IMR-90 (cell line): ENCODE measurements around the gene MS4A2. TPM values are rescaled to one million over a fixed set of nuclear protein-coding genes. Genes with fewer than 3 reads are reported as not detected.

Experiments used
- ATAC-seq: fragments of 200-7000 bp; cut with Tn5 transposase; 2 replicates; pipeline ENCODE4 v1.9.1; 2020; ENCODE audit warnings: low read depth, mild to moderate bottlenecking, moderate library complexity
- BruUV-seq: library from RNA; stranded (reverse); fragments of 400-500 nt; replicated peaks from 2 replicates; lab custom pipeline; 2021; lab: Mats Ljungman, UMichigan
- CTCF ChIA-PET: fragments of 300-600 bp; formaldehyde crosslinking; extraction: SDS; loops from one replicate; lab custom pipeline; 2021; ENCODE audit warnings: antibody characterized with exemption; lab: Yijun Ruan, JAX
- POLR2A ChIA-PET: fragments of 300-600 bp; sonication (Branson Sonifier 250); formaldehyde crosslinking; loops from one replicate; lab custom pipeline; 2022; ENCODE audit warnings: antibody characterized with exemption; ENCODE audit not compliant: unreplicated experiment; lab: Charles Lee
- DNase-seq: peaks from one replicate; pipeline ENCODE4 v3.0.0; 2013
- H2AFZ ChIP-seq: replicated peaks from 2 replicates; pipeline ENCODE3; 2013; ENCODE audit warnings: low read length, mild to moderate bottlenecking; ENCODE audit not compliant: poor library complexity
- H2AK5ac ChIP-seq: 2 replicates; pipeline ENCODE4 v1.6.1; 2013; ENCODE audit warnings: low read depth, low read length, inconsistent platforms
- H2AK9ac ChIP-seq: replicated peaks from 2 replicates; pipeline ENCODE3; 2013; ENCODE audit warnings: mild to moderate bottlenecking, low read depth, low read length, moderate library complexity; ENCODE audit not compliant: poor library complexity
- H2BK120ac ChIP-seq: 2 replicates; pipeline ENCODE4 v1.6.1; 2013; ENCODE audit warnings: low read depth, low read length, inconsistent platforms
- H2BK15ac ChIP-seq: 3 replicates; pipeline ENCODE4 v1.6.1; 2013; ENCODE audit warnings: low read depth, low read length, inconsistent platforms
- H2BK20ac ChIP-seq: 2 replicates; pipeline ENCODE4 v1.6.1; 2013; ENCODE audit warnings: low read depth, mild to moderate bottlenecking, inconsistent platforms, low read length, moderate library complexity
- H2BK5ac ChIP-seq: 2 replicates; pipeline ENCODE4 v1.6.1; 2013; ENCODE audit warnings: mild to moderate bottlenecking, low read depth, low read length, inconsistent platforms; ENCODE audit not compliant: poor library complexity, severe bottlenecking
- H3K14ac ChIP-seq: replicated peaks from 2 replicates; pipeline ENCODE4 v1.6.1; 2013; ENCODE audit warnings: low read depth, low read length, inconsistent platforms
- H3K18ac ChIP-seq: 2 replicates; pipeline ENCODE4 v1.6.1; 2013; ENCODE audit warnings: low read depth, low read length, control low read depth
- H3K23ac ChIP-seq: 2 replicates; pipeline ENCODE4 v1.6.1; 2013; ENCODE audit warnings: low read depth, low read length, inconsistent platforms
- H3K27ac ChIP-seq: 2 replicates; pipeline ENCODE4 v1.5.1; 2013; ENCODE audit warnings: mild to moderate bottlenecking, control low read depth, low read length; ENCODE audit not compliant: insufficient read depth
- H3K27me3 ChIP-seq: 2 replicates; pipeline ENCODE4 v1.6.1; 2013; ENCODE audit warnings: low read length; ENCODE audit not compliant: control insufficient read depth, insufficient read depth
- H3K36me3 ChIP-seq: 2 replicates; pipeline ENCODE4 v1.6.1; 2013; ENCODE audit warnings: low read length, mixed read lengths; ENCODE audit not compliant: control insufficient read depth, insufficient read depth
- H3K4ac ChIP-seq: 2 replicates; pipeline ENCODE4 v1.6.1; 2013; ENCODE audit warnings: low read depth, low read length, inconsistent platforms
- H3K4me1 ChIP-seq: 2 replicates; pipeline ENCODE4 v1.6.1; 2013; ENCODE audit warnings: low read length, mixed read lengths; ENCODE audit not compliant: control insufficient read depth, insufficient read depth
- H3K4me2 ChIP-seq: 2 replicates; pipeline ENCODE4 v1.6.1; 2013; ENCODE audit warnings: low read depth, mild to moderate bottlenecking, control low read depth, low read length, moderate library complexity
- H3K4me3 ChIP-seq: 2 replicates; pipeline ENCODE4 v1.5.1; 2013; ENCODE audit warnings: low read depth, mild to moderate bottlenecking, control low read depth, low read length, moderate library complexity; ENCODE audit not compliant: insufficient read depth
- H3K56ac ChIP-seq: 2 replicates; pipeline ENCODE4 v1.6.1; 2013; ENCODE audit warnings: low read length, inconsistent platforms; ENCODE audit not compliant: insufficient read depth; ENCODE audit errors: extremely low read depth
- H3K79me1 ChIP-seq, 2 experiments: 2 replicates each; pipeline ENCODE4 v1.6.1; 2013; ENCODE audit warnings: low read length in 2 of 2, inconsistent platforms in 1 of 2, low read depth in 1 of 2
- H3K9ac ChIP-seq: 2 replicates; pipeline ENCODE4 v1.6.1; 2013; ENCODE audit warnings: low read depth, low read length, control low read depth
- H3K9me1 ChIP-seq: 2 replicates; pipeline ENCODE4 v1.6.1; 2013; ENCODE audit warnings: low read length, inconsistent platforms; ENCODE audit not compliant: insufficient read depth
- H3K9me3 ChIP-seq: 2 replicates; pipeline ENCODE4 v1.6.1; 2013; ENCODE audit warnings: low read length; ENCODE audit not compliant: control insufficient read depth, insufficient read depth
- H4K20me1 ChIP-seq: 2 replicates; pipeline ENCODE4 v1.6.1; 2013; ENCODE audit warnings: low read length, inconsistent platforms; ENCODE audit not compliant: insufficient read depth
- H4K5ac ChIP-seq: 2 replicates; pipeline ENCODE4 v1.6.1; 2013; ENCODE audit warnings: mild to moderate bottlenecking, low read depth, low read length, control low read depth
- H4K8ac ChIP-seq, 2 experiments: 2 replicates each; pipeline ENCODE4 v1.6.1; 2013; ENCODE audit warnings: low read depth in 2 of 2, low read length in 2 of 2, control low read depth in 1 of 2, inconsistent platforms in 1 of 2
- H4K91ac ChIP-seq: 2 replicates; pipeline ENCODE4 v1.6.1; 2013; ENCODE audit warnings: low read depth, low read length, inconsistent platforms; ENCODE audit not compliant: insufficient read depth
- BHLHE40 ChIP-seq: fragments of 150-350 bp; IDR thresholded peaks from 2 replicates; pipeline ENCODE4 v1.6.1; 2016; ENCODE audit warnings: mild to moderate bottlenecking, low read depth, low read length
- CHD1 ChIP-seq: IDR thresholded peaks from 2 replicates; pipeline ENCODE4 v1.6.1; 2012; ENCODE audit warnings: low read depth, low read length, improper control_type of control experiment
- ELK1 ChIP-seq: fragments of 150-350 bp; IDR thresholded peaks from 2 replicates; pipeline ENCODE4 v1.6.1; 2016; ENCODE audit warnings: low read depth, mild to moderate bottlenecking, low read length, moderate library complexity, borderline replicate concordance
- FOS ChIP-seq: fragments of 150-350 bp; IDR thresholded peaks from 2 replicates; pipeline ENCODE4 v1.6.1; 2016; ENCODE audit warnings: low read depth, low read length
- MAFK ChIP-seq: IDR thresholded peaks from 2 replicates; pipeline ENCODE4 v1.6.1; 2012; ENCODE audit warnings: low read depth, low read length, improper control_type of control experiment
- MAZ ChIP-seq: IDR thresholded peaks from 2 replicates; pipeline ENCODE4 v1.6.1; 2012; ENCODE audit warnings: low read depth, mild to moderate bottlenecking, low read length, improper control_type of control experiment, moderate library complexity, borderline replicate concordance
- NFE2L2 ChIP-seq: fragments of 150-350 bp; IDR thresholded peaks from 2 replicates; pipeline ENCODE4 v1.6.1; 2016; ENCODE audit warnings: low read depth, mild to moderate bottlenecking, low read length
- RAD21 ChIP-seq: IDR thresholded peaks from 2 replicates; pipeline ENCODE4 v1.6.1; 2012; ENCODE audit warnings: low read length, improper control_type of control experiment
- RCOR1 ChIP-seq: IDR thresholded peaks from 2 replicates; pipeline ENCODE4 v1.6.1; 2012; ENCODE audit warnings: mild to moderate bottlenecking, low read length, improper control_type of control experiment; ENCODE audit not compliant: insufficient replicate concordance
- RFX5 ChIP-seq: IDR thresholded peaks from 2 replicates; pipeline ENCODE4 v1.8.0; 2012; ENCODE audit warnings: low read depth, mild to moderate bottlenecking, low read length, moderate library complexity
- WGBS, 2 experiments: methylation state at CpG; one replicate each; pipeline versions ENCODE4 v1.1.5 to v1.1.7; 2013; ENCODE audit warnings: missing lambda C conversion rate in 2 of 2; ENCODE audit not compliant: insufficient read length in 1 of 2; ENCODE audit errors: extremely low coverage in 2 of 2; 5-methylcytosine and 5-hydroxymethylcytosine counted together
- dilution Hi-C: fragments of 300-500 bp; cut with HindIII; formaldehyde crosslinking; loops from one replicate; pipeline ENCODE4 v1.14.3; 2018; ENCODE audit warnings: low sequenced_read_pairs; ENCODE audit not compliant: unreplicated experiment
- in situ Hi-C: fragments of 300-500 bp; cut with MboI; formaldehyde crosslinking; loops from 3 replicates; pipeline ENCODE4 v1.14.3; 2019; ENCODE audit warnings: low sequenced_read_pairs, inconsistent platforms, mixed read lengths
- intact Hi-C: fragments of 100-400 bp; cut with micrococcal nuclease; formaldehyde crosslinking; loops from 2 replicates; pipeline ENCODE4 v1.10.0; 2022
- polyA plus RNA-seq, 3 experiments: library from polyadenylated mRNA; depleted of rRNA; stranded (reverse); fragments of >200 nt; gene quantifications; 2 replicates each; pipeline ENCODE4 v1.2.3, GENCODE V29; 2012; ENCODE audit warnings: low replicate concordance in 1 of 3
- total RNA-seq: library from RNA; depleted of rRNA; stranded (reverse); fragments of >200 nt; gene quantifications from 2 replicates; pipeline ENCODE4 v1.2.3, GENCODE V29; 2012

Gene MS4A2
- total and polyA plus RNA-seq, 2 of the 4 experiments (the other 2 are of a cell fraction), result not detected

- no peak overlapping the region for H4K8ac ChIP-seq
- H3K27me3 ChIP-seq, result no peaks in the 10 kb centered on the region
- H3K36me3 ChIP-seq, result no peaks in the 10 kb centered on the region
- no peaks in the 10 kb centered on the region for H3K4me1 ChIP-seq
- H4K5ac ChIP-seq, result no peak overlapping the region
- H3K23ac ChIP-seq, result no peak overlapping the region
- H3K56ac ChIP-seq, result no peak overlapping the region
- no peak overlapping the region for H2AK5ac ChIP-seq
- H3K79me1 ChIP-seq, result no peaks in the 10 kb centered on the region
- no peak overlapping the region for H2BK15ac ChIP-seq
- H2BK20ac ChIP-seq, result no peak overlapping the region
- no peak overlapping the region for H2AK9ac ChIP-seq
- no peak overlapping the region for H3K14ac ChIP-seq
- in situ Hi-C loops, result no loop called here
- H3K4me2 ChIP-seq, result no peak overlapping the region
- intact Hi-C loops, result no loop called here
- ChIA-PET CTCF (no interaction called here), POLR2A (no interaction called here)
- H2AFZ ChIP-seq, result no peak overlapping the region
- dilution Hi-C loops, result no loop called here
- ATAC-seq (no peak), DNase-seq (no peak)
- H4K20me1 ChIP-seq, result no peaks in the 10 kb centered on the region
- TF ChIP-seq RFX5, result no peak
- TF ChIP-seq CHD1, result no peak
- no peak for TF ChIP-seq ELK1
- TF ChIP-seq RCOR1, result no peak
- no peak for TF ChIP-seq MAFK
- no peak for TF ChIP-seq MAZ
- TF ChIP-seq FOS, result no peak
- TF ChIP-seq NFE2L2, result no peak
- TF ChIP-seq RAD21, result no peak
- no peak for TF ChIP-seq BHLHE40
- no peaks in the 10 kb centered on the region for H3K9me1 ChIP-seq
- H4K91ac ChIP-seq, result no peak overlapping the region
- WGBS, 2 experiments, result no CpG with 5 or more reads among the region's 2 CpGs
- no TSS peak for BruUV-seq
- 0 out of 2 replicates have a peak, but pooled peaks cover 2% of the 10 kb centered on the region for H3K9me3 ChIP-seq
- H3K9ac ChIP-seq, result no peak overlapping the region
- no peak overlapping the region for H3K18ac ChIP-seq
- H3K4me3 ChIP-seq, result no peak overlapping the region
- no peak overlapping the region for H3K27ac ChIP-seq
- H3K4ac ChIP-seq, result no peak overlapping the region
- no peak overlapping the region for H2BK120ac ChIP-seq
- H2BK5ac ChIP-seq, result no peak overlapping the region
Measured at GRCh38 chr11:60085909-60086308, 2.6 kb upstream of the MS4A2 start.
